ENCODE results near the gene DOCK2.

Gene DOCK2

DNA sequence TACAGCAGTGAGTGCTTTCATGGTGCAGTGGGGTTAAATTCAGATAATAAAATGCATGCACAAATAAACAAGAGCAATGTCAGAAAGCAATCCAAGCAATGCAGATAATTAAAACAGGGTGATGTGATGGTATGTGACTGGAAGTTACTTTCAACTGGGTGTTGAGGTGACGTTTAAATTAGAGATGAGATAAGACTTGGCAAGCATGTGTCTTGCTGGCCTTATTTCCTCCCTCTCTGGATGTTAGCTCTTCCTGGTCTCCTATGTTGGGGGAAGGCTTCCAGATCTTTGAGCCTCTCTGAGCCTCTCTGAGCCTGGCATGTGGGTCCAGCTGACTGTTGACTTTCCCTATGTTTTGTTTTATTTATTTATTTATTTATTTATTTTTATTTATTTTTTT is 54.4 kb downstream of the DOCK2 start:
- TF ChIP-seq, protein P1, sequence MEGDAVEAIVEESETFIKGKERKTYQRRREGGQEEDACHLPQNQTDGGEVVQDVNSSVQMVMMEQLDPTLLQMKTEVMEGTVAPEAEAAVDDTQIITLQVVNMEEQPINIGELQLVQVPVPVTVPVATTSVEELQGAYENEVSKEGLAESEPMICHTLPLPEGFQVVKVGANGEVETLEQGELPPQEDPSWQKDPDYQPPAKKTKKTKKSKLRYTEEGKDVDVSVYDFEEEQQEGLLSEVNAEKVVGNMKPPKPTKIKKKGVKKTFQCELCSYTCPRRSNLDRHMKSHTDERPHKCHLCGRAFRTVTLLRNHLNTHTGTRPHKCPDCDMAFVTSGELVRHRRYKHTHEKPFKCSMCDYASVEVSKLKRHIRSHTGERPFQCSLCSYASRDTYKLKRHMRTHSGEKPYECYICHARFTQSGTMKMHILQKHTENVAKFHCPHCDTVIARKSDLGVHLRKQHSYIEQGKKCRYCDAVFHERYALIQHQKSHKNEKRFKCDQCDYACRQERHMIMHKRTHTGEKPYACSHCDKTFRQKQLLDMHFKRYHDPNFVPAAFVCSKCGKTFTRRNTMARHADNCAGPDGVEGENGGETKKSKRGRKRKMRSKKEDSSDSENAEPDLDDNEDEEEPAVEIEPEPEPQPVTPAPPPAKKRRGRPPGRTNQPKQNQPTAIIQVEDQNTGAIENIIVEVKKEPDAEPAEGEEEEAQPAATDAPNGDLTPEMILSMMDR (IDR thresholded peaks at IDR 0.05) = no peak
- no peak for TF ChIP-seq ZFX (IDR thresholded peaks at IDR 0.05; ENCODE audit: borderline replicate concordance)
- no peak overlapping the region for H3K27ac ChIP-seq

DNA sequence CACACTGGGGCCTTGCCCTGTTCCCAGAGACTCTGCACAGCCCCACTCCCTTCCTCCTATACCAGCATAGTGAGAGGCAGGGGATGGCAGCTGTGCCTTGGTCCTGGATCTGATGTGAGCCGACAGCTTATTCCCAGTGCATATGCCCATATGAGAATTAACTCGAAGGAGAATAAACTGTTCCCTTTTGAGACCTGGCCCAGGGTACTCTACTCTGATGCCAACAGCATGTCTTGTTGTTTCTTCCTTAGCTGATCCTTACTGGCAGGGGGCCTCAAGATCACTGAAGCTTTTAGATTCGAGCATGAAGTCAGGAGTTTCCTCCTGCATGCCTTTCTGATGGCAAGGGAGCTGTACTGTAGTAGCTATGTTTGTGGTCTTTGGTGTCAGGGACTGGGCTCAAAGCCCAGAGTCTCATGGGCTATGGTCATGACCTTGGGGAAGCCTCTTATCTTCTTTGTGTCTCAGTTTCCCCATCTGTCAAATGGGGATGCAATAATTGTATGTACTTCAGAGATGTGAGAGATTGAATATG is 57.1 kb downstream of the DOCK2 start:
- no peak overlapping the region for H3K27ac ChIP-seq
- TF ChIP-seq ZFX (IDR thresholded peaks at IDR 0.05; ENCODE audit: borderline replicate concordance) = no peak
- TF ChIP-seq, protein P1 (IDR thresholded peaks at IDR 0.05) = no peak

DNA sequence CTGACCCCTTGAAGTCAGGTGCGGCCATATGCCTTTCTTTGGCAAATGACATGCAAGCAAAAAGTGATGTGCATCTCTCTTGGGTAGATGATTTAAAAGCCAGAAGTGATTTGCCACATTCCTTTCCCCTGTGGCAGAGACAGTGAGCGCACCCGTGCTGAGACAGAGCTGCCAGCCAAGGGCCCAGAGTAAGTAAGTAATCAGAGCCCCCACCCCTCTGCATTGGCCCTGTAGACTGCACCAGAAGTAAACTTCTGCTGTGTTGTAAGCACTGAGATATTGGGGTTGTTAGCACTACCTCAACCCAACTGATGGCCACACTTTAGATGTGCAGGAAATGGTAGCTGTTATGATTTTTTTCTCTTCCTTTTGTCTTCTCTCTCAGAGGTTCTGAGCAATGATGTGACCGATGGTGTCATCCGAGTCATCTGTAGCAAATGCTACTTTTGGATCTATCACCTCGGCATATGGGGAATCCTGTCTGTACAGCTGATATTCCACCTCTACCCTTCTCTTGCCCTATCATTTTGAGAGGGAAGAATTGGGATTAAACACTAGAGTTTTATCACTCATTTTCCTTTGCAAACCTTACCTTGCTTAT is 58.0 kb downstream of the DOCK2 start:
- no peak overlapping the region for H3K27ac ChIP-seq
- TF ChIP-seq, protein P1 (IDR thresholded peaks at IDR 0.05) = no peak
- TF ChIP-seq ZFX (IDR thresholded peaks at IDR 0.05; ENCODE audit: borderline replicate concordance) = no peak

DNA sequence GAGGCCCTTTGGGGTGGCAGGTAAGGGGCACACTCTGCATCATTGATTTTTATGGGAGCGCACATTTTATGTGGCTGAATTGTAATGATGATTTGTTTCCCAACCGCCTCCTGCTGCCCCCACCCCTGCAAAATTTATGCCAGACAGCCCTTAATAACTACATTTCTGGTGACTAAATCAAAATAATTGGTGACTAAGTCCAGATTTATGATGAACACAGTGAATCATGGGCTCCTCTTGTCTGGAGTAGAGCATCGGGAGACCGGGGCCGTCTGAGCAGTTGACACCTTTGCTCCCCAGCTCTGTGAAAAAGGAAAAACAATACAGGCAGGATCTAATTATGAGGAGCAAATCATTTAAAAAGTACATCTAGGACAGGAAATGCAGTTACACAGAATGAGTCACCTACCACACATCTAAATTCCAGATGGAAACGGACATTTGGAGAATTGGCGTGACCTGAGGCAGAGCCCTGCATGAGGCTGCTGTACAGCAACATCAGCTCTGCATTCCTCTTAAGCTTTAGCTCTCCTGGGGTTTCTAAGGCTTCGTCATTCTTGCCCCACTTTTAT is 58.9 kb downstream of the DOCK2 start:
- H3K27ac ChIP-seq = no peak overlapping the region
- no peak for TF ChIP-seq ZFX (IDR thresholded peaks at IDR 0.05; ENCODE audit: borderline replicate concordance)
- TF ChIP-seq, protein P1 (IDR thresholded peaks at IDR 0.05) = no peak

DNA sequence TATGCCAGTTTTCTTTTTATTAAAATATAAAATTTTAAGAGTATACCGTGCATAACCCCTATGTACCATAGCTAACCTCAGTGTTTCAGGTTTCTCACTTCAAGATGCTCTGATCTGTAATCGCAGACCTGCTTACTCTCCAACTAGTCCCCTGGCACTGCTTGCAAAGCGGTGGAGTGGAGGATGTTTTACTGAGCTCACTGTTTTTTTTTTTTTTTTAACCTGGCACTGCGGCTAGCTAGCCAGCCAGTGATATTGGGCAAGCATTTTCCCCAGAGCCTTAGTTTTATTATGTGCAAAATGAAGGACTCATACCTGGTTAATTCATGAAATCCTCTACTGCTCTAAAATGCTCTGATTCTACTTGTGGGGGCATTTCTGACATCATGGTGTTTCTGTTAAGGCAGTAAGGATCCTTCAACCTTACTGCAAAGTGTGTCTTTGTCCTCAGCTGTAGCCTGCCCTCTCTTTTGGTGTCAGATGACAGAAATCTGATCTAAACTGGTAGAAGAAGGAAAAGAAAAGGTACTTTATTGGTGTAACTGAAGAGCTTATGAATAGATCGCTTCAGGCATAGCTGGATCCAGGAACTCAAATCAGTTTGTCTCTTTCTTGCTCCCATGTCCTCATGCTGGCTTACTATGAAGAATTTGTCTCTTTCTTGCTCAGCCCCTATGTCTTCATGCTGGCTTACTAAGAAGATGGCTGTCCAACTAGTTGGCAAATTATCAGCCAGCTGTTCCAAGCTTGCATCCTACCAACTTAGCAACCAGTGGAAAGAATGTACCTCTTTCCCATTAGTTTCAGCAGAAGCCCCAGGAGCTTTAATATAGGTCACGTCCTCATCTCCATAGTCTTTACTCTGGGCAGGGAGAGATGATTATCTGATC is 59.8 kb downstream of the DOCK2 start:
- TF ChIP-seq ZFX (IDR thresholded peaks at IDR 0.05; ENCODE audit: borderline replicate concordance) = no peak
- TF ChIP-seq, protein P1 (IDR thresholded peaks at IDR 0.05) = no peak
- H3K27ac ChIP-seq = no peak overlapping the region

DNA sequence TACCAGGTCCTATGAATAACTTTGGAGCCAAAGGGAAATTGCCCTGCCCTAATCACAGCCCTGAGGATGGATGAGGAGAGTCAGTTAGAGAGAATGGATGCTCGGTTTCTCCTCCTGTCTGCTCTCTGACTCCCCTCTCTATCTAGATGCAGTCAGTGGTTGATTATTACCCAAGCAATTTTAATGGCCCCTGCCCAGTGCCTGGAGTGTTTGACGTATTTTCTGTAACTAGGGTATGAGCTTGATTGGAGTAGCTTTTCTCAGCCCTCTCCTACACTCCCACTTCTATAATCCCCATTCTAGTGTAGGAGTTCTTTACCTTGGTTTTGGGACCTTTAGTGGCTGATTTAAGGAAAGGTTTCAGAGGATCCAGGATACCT is 60.4 kb downstream of the DOCK2 start:
- TF ChIP-seq, protein P1 (IDR thresholded peaks at IDR 0.05) = no peak
- no peak for TF ChIP-seq ZFX (IDR thresholded peaks at IDR 0.05; ENCODE audit: borderline replicate concordance)
- H3K27ac ChIP-seq = no peak overlapping the region
